GM10847 (cell line): ENCODE measurements around the gene SGSM1.

Source experiments
- POLR2A ChIP-seq: IDR thresholded peaks from 2 replicates; pipeline ENCODE4 v1.6.1; 2011; ENCODE audit not compliant: insufficient read length; ENCODE audit errors: extremely low read depth

SGSM1 gene

GRCh38 chr22:24905909-24906308, 99.9 kb downstream of the SGSM1 start:
- no peak for TF ChIP-seq POLR2A

- no peak for TF ChIP-seq POLR2A
These were observed 114.0 kb downstream of the SGSM1 start for GRCh38 chr22:24920029-24920428.

GRCh38 chr22:24925586-24926427, 119.8 kb downstream of the SGSM1 start:
- TF ChIP-seq POLR2A, result no peak

GRCh38 chr22:24926428-24926725, 120.4 kb downstream of the SGSM1 start:
- no peak for TF ChIP-seq POLR2A

- TF ChIP-seq POLR2A, result no peak
These were observed 121.0 kb downstream of the SGSM1 start for GRCh38 chr22:24926849-24927579.

GRCh38 chr22:24928322-24928721, 122.3 kb downstream of the SGSM1 start:
- no peak for TF ChIP-seq POLR2A

- no peak for TF ChIP-seq POLR2A
These were observed 124.7 kb downstream of the SGSM1 start for GRCh38 chr22:24930678-24931077.

GRCh38 chr22:24935771-24936483, 129.9 kb downstream of the SGSM1 start:
- TF ChIP-seq POLR2A, result no peak

GRCh38 chr22:24937114-24937513, 131.1 kb downstream of the SGSM1 start:
- TF ChIP-seq POLR2A, result no peak

GRCh38 chr22:24938741-24939341, 132.8 kb downstream of the SGSM1 start:
- no peak for TF ChIP-seq POLR2A

GRCh38 chr22:24942301-24942700, 136.3 kb downstream of the SGSM1 start:
- TF ChIP-seq POLR2A, result no peak

GRCh38 chr22:24944217-24944937, 138.4 kb downstream of the SGSM1 start:
- no peak for TF ChIP-seq POLR2A

GRCh38 chr22:24945430-24945829, 139.4 kb downstream of the SGSM1 start:
- TF ChIP-seq POLR2A, result no peak

GRCh38 chr22:24947383-24947782, 141.4 kb downstream of the SGSM1 start:
- no peak for TF ChIP-seq POLR2A

GRCh38 chr22:24947881-24948280, 141.9 kb downstream of the SGSM1 start:
- TF ChIP-seq POLR2A, result no peak
